Tibial nerve (tissue), 4 donors: ENCODE measurements around the gene OR52N4. TPM values are rescaled to one million over a fixed set of nuclear protein-coding genes. Genes with fewer than 3 reads are reported as not detected.

ENCODE experiments used
- DNase-seq, 2 donors: peaks; one replicate each; pipeline ENCODE4 v3.0.0-alpha.2; 2019; ENCODE audit warnings: low spot score in 2 of 2
- H3K27ac ChIP-seq, 4 donors: fragments of 200-600 bp; sonication (generic) in 3 of 4; one replicate each; pipeline ENCODE4 v1.5.1; 2017 to 2019; ENCODE audit warnings: mild to moderate bottlenecking in 1 of 4
- H3K27me3 ChIP-seq, 2 donors: fragments of 200-600 bp; sonication (generic) in 1 of 2; one replicate each; pipeline versions ENCODE4 v1.5.1 to v1.6.0; 2017 to 2019
- H3K36me3 ChIP-seq, 3 donors: fragments of 200-600 bp; sonication (generic); one replicate each; pipeline ENCODE4 v1.5.1; 2018 to 2019
- H3K4me1 ChIP-seq, 4 donors: fragments of 200-600 bp; sonication (generic) in 3 of 4; one replicate each; pipeline ENCODE4 v1.5.1; 2017 to 2019
- H3K4me3 ChIP-seq, 4 donors: fragments of 200-600 bp; sonication (generic) in 3 of 4; one replicate each; pipeline ENCODE4 v1.5.1; 2017 to 2019; ENCODE audit warnings: mild to moderate bottlenecking in 1 of 4, moderate library complexity in 1 of 4
- H3K9me3 ChIP-seq, 4 donors: fragments of 200-600 bp; sonication (generic) in 3 of 4; one replicate each; pipeline ENCODE4 v1.5.1; 2017 to 2019
- EP300 ChIP-seq, 2 donors: sonication (generic); formaldehyde crosslinking; IDR thresholded peaks; one replicate each; pipeline ENCODE4 v1.6.1; 2017; ENCODE audit warnings: antibody characterized with exemption in 2 of 2, mild to moderate bottlenecking in 1 of 2
- POLR2A ChIP-seq, 2 donors: fragments of 450-650 bp; IDR thresholded peaks; one replicate each; pipeline ENCODE4 v1.6.1; 2017; ENCODE audit warnings: antibody characterized with exemption in 2 of 2, mild to moderate bottlenecking in 2 of 2, moderate library complexity in 2 of 2
- WGBS, 2 donors: methylation state at CpG; one replicate each; pipeline ENCODE4 v1.1.5; 2018; 5-methylcytosine and 5-hydroxymethylcytosine counted together
- total RNA-seq, 4 donors: library from RNA; depleted of rRNA; stranded (reverse); fragments of >200 nt; gene quantifications; one replicate each; pipeline ENCODE4 v1.1.0, GENCODE V29; 2016
- TF ChIP-seq, protein P1 (sequence below), 5 experiments: fragments of 200-600 bp in 3 of 5; fragments of 450-650 bp in 2 of 5; sonication (generic) in 3 of 5; IDR thresholded peaks; one replicate each; pipeline ENCODE4 v1.5.1; 2016 to 2019; ENCODE audit warnings: antibody characterized with exemption in 5 of 5, mild to moderate bottlenecking in 3 of 5, moderate library complexity in 2 of 5

Gene OR52N4
- total RNA-seq, 4 donors from 2014 or later: 0.44 to 0.98 TPM; not detected in 2

DNA sequence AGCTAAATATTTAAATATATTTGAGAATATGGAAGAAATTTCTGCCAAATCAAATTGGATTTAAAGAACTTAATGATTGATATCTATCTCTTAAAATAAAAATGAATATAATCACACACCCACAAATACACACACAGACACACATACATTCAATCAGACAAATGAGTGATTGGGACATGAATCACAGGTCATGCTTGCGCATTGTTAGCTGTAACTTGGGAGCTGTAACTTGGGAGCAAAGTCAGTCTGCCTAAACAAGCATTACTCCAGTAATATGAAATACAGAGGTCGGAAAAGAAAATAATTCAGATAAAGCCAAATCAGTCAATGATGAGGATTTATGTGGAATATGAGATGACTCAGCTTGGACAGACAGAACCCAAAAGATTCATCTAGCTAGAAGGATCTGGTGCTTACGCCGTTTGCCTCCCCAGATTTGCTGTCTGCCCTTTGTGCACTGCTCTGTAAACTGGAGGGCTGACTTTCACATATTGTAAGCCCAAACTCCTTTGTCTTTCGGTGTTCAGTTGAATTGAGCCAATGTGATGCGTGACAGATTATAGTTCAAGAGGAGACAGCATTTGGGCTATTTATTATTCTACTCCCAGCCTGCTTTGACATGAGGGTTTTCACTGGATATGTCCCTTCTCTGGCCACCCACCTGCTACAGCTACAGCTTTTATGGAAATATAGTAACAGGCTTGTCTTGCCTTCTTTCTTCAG lies 16.2 kb upstream of the OR52N4 start:
- peak overlapping the region in 1 of 4 donors; percentile 49 for H3K27ac ChIP-seq
- 33 to 49% methylated on average over 6 of the region's 6 CpGs for WGBS, 2 donors
- H3K9me3 ChIP-seq: peaks cover 0 to 16% (median 0%) of the 10 kb centered on the region in 4 donors
- TF ChIP-seq, protein P1, sequence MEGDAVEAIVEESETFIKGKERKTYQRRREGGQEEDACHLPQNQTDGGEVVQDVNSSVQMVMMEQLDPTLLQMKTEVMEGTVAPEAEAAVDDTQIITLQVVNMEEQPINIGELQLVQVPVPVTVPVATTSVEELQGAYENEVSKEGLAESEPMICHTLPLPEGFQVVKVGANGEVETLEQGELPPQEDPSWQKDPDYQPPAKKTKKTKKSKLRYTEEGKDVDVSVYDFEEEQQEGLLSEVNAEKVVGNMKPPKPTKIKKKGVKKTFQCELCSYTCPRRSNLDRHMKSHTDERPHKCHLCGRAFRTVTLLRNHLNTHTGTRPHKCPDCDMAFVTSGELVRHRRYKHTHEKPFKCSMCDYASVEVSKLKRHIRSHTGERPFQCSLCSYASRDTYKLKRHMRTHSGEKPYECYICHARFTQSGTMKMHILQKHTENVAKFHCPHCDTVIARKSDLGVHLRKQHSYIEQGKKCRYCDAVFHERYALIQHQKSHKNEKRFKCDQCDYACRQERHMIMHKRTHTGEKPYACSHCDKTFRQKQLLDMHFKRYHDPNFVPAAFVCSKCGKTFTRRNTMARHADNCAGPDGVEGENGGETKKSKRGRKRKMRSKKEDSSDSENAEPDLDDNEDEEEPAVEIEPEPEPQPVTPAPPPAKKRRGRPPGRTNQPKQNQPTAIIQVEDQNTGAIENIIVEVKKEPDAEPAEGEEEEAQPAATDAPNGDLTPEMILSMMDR (IDR thresholded peaks at IDR 0.05): no peak
- TF ChIP-seq EP300 (IDR thresholded peaks at IDR 0.05) (no peak), POLR2A (IDR thresholded peaks at IDR 0.05) (no peak)
- peaks cover 0 to 10% (median 3%) of the 10 kb centered on the region in 4 donors for H3K4me1 ChIP-seq
- H3K27me3 ChIP-seq: no peaks in the 10 kb centered on the region
- DNase-seq: no peak
- no peaks in the 10 kb centered on the region for H3K36me3 ChIP-seq
- H3K4me3 ChIP-seq: no peak overlapping the region

DNA sequence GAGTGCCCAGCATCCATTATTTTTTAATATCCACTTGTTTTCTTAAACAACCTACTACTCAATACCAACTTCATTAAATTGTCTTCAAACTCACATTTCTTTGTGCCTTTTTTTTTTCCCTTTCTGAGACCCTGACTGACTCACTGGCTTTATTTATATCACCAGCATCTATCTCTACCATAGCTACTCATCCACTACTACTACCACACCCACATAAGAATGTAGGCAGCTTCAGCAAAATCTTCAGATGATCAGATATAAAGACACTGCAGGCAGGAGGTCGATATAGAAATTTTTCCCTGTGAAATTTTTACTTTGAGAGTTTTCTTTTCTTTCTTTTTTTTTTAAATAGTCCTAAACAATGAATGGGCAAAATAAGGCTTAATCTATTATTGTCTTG lies 15.6 kb upstream of the OR52N4 start:
- TF ChIP-seq, protein P1 (IDR thresholded peaks at IDR 0.05): no peak
- no peak for TF ChIP-seq POLR2A (IDR thresholded peaks at IDR 0.05)
- no peak for TF ChIP-seq EP300 (IDR thresholded peaks at IDR 0.05)
- peak overlapping the region in 1 of 4 donors; percentile 49 for H3K27ac ChIP-seq
- 51 to 74% methylated on average over 1 of the region's 1 CpG for WGBS, 2 donors
- no peaks in the 10 kb centered on the region for H3K27me3 ChIP-seq
- no peak for DNase-seq
- H3K36me3 ChIP-seq: no peaks in the 10 kb centered on the region
- H3K9me3 ChIP-seq: peaks cover 0 to 22% (median 0%) of the 10 kb centered on the region in 4 donors
- H3K4me1 ChIP-seq: peaks cover 0 to 10% (median 3%) of the 10 kb centered on the region in 4 donors
- H3K4me3 ChIP-seq: no peak overlapping the region

DNA sequence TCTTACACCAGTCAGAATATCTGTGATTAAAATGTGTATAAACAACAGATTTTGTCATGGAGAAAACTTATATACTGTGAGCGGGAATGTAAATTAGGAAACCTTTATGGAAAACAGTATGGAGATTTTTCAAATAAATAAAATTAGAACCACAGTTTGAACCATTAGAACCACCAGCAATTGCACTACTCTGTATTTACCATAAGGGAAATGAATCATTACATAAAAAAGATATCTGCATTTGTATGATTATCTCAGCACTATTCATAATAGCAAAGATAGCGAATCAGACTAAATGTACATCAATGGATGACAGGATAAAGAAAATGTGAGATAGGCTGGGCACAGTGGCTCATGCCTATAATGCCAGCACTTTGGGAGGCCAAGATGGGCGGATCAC lies 7.4 kb upstream of the OR52N4 start:
- no peaks in the 10 kb centered on the region for H3K36me3 ChIP-seq
- H3K4me3 ChIP-seq: no peak overlapping the region
- WGBS, 2 donors: 65 to 75% methylated on average over 3 of the region's 3 CpGs
- no peak for TF ChIP-seq EP300 (IDR thresholded peaks at IDR 0.05)
- no peak for TF ChIP-seq POLR2A (IDR thresholded peaks at IDR 0.05)
- TF ChIP-seq, protein P1 (IDR thresholded peaks at IDR 0.05): no peak
- H3K27ac ChIP-seq: no peak overlapping the region
- no peaks in the 10 kb centered on the region for H3K4me1 ChIP-seq
- no peak for DNase-seq
- H3K27me3 ChIP-seq: no peaks in the 10 kb centered on the region
- H3K9me3 ChIP-seq: peaks cover 0 to 21% (median 0%) of the 10 kb centered on the region in 4 donors

DNA sequence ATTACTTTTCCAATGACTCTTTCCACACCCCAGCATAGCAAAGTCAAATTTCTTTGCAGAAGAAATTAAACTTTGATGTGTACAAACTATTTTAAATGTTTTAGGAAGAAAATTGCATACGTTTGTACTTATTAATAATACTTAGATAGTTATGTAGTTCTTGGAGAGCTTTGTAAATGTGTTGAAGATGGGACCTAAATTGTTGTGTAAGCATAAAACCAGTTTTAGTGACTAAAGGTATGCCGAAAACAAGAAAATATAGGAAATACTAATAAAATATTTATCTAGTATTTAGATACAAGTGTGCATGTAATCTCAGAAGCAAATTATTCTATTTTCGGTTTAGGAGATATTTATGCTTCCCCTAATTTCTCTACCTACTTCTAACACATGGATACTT lies 4.2 kb upstream of the OR52N4 start:
- Histone ChIP-seq H3K27ac (no peak overlapping the region), H3K36me3 (no peaks in the 10 kb centered on the region), H3K27me3 (no peaks in the 10 kb centered on the region), H3K4me1 (no peaks in the 10 kb centered on the region), H3K9me3 (no peaks in the 10 kb centered on the region), H3K4me3 (no peak overlapping the region)
- no peak for DNase-seq
- TF ChIP-seq, protein P1 (IDR thresholded peaks at IDR 0.05): no peak
- no peak for TF ChIP-seq EP300 (IDR thresholded peaks at IDR 0.05)
- TF ChIP-seq POLR2A (IDR thresholded peaks at IDR 0.05): no peak
- WGBS, 2 donors: 79 to 85% methylated on average over 3 of the region's 3 CpGs

DNA sequence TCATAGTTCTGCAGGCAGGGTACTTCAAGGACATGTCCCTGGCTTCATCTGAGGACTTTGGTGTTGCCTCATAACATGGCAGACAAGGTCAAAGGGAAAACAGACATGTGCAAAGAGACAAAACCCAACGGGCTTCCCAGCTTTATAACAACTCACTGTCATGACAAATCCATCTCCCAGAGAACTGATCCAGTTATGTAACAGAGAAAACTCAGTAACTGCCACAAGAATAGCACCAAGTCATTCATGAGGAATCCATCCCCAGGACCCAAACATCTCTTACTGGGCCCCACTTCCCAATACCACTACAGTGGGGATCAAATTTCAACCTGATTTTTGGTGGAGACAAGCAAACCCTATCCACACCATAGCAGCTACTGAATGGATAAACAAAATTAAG lies 13.0 kb downstream of the OR52N4 start:
- Histone ChIP-seq H3K4me1 (no peaks in the 10 kb centered on the region), H3K9me3 (no peaks in the 10 kb centered on the region), H3K27me3 (no peaks in the 10 kb centered on the region), H3K27ac (no peak overlapping the region), H3K36me3 (no peaks in the 10 kb centered on the region), H3K4me3 (no peak overlapping the region)
- TF ChIP-seq, protein P1 (IDR thresholded peaks at IDR 0.05): no peak
- TF ChIP-seq POLR2A (IDR thresholded peaks at IDR 0.05) (no peak), EP300 (IDR thresholded peaks at IDR 0.05) (no peak)
- 57 to 60% methylated on average over 1 of the region's 1 CpG for WGBS, 2 donors
- no peak for DNase-seq
